Measurements from ENCODE around the gene UBXN6.

Gene UBXN6

GRCh38 chr19:4402171-4403004 is 55.2 kb downstream of the UBXN6 start, which contains the start of gene CHAF1A:
CHAF1A (plus strand) TSS chr19:4402640; CDS start chr19:4402763, 123 bp downstream.
- DNase-seq, result peak; percentile 99 to 100

GRCh38 chr19:4401769-4402170 is 55.8 kb downstream of the UBXN6 start:
- no peak for DNase-seq

GRCh38 chr19:4400135-4400936 is 57.3 kb downstream of the UBXN6 start, which contains the start of gene SH3GL1:
SH3GL1 (minus strand) TSS chr19:4400547; CDS start chr19:4400368, 179 bp downstream.
- DNase-seq, result peak; percentile 75 to 98

GRCh38 chr19:4399812-4400134 is 57.8 kb downstream of the UBXN6 start:
- peak in 1 of 2 donors; percentile 40 for DNase-seq

GRCh38 chr19:4396949-4397783 is 60.4 kb downstream of the UBXN6 start:
- DNase-seq, result no peak

Measured in inflammatory macrophage treated with lipopolysaccharide for 1 hour (primary cell).